K562 (cell line): ENCODE results near the gene TSC22D1. TPM values are rescaled to one million over a fixed set of nuclear protein-coding genes. Genes with fewer than 3 reads are reported as not detected.

Experiments used
- CCNT2 ChIP-seq: IDR thresholded peaks from 2 replicates; pipeline ENCODE4 v1.6.1; 2011; ENCODE audit warnings: borderline replicate concordance, low read depth, mild to moderate bottlenecking, moderate library complexity, mixed read lengths, low read length; ENCODE audit not compliant: insufficient read length; ENCODE audit errors: extremely low read depth
- E2F6 ChIP-seq, 2 experiments: IDR thresholded peaks; 2 replicates each; pipeline ENCODE4 v1.6.1; 2011; ENCODE audit warnings: borderline replicate concordance in 1 of 2, control low read depth in 1 of 2, low read depth in 1 of 2, low read length in 1 of 2, mild to moderate bottlenecking in 1 of 2, mixed read lengths in 1 of 2, moderate library complexity in 1 of 2; ENCODE audit not compliant: insufficient read depth in 1 of 2, insufficient read length in 1 of 2, poor library complexity in 1 of 2, severe bottlenecking in 1 of 2; ENCODE audit errors: extremely low read depth in 1 of 2
- EGR1 ChIP-seq: fragments of 450-650 bp; conservative IDR thresholded peaks from 2 replicates; pipeline ENCODE4 v1.6.1; 2017; ENCODE audit warnings: mild to moderate bottlenecking
- ETV5 ChIP-seq: sonication (generic); formaldehyde crosslinking; IDR thresholded peaks from 2 replicates; pipeline ENCODE4 v1.4.0; 2020; ENCODE audit warnings: low read depth, mild to moderate bottlenecking, missing genetic modification reagents
- MLX ChIP-seq, 2 experiments: fragments of 450-650 bp in 1 of 2; sonication (generic) in 1 of 2; formaldehyde crosslinking; conservative IDR thresholded peaks; 2 replicates each; pipeline versions ENCODE4 v1.4.0 to v1.8.1; 2020 to 2022; ENCODE audit warnings: mild to moderate bottlenecking in 1 of 2, missing genetic modification reagents in 1 of 2
- NRF1 ChIP-seq, 2 experiments: fragments of 450-650 bp; IDR thresholded peaks in 1 of 2; conservative IDR thresholded peaks in 1 of 2; 2 replicates each; pipeline ENCODE4 v1.6.1; 2014; ENCODE audit warnings: mild to moderate bottlenecking in 2 of 2
- POLR2B ChIP-seq: fragments of 450-650 bp; IDR thresholded peaks from 2 replicates; pipeline ENCODE4 v1.6.1; 2018; ENCODE audit warnings: low read depth; ENCODE audit not compliant: partially characterized antibody
- SOX6 ChIP-seq: fragments of 450-650 bp; IDR thresholded peaks from 2 replicates; pipeline ENCODE4 v1.6.1; 2014; ENCODE audit warnings: mild to moderate bottlenecking
- ZNF398 ChIP-seq: fragments of 250-450 bp; sonication (Bioruptor Pico); IDR thresholded peaks from 2 replicates; pipeline ENCODE4 v1.8.0; 2021; ENCODE audit warnings: moderate library complexity, mild to moderate bottlenecking, inconsistent platforms
- ZNF512 ChIP-seq: IDR thresholded peaks from 2 replicates; pipeline ENCODE4 v1.6.1; 2016; ENCODE audit warnings: missing genetic modification characterization, missing compliant biosample characterization
- ZNF644 ChIP-seq: fragments of 200-800 bp; sonication (Bioruptor generic); IDR thresholded peaks from 2 replicates; pipeline ENCODE4 v1.6.1; 2016; ENCODE audit warnings: low read depth, missing genetic modification characterization, missing compliant biosample characterization
- polyA plus RNA-seq, 8 experiments: library from polyadenylated mRNA; depleted of rRNA in 4 of 8; stranded (reverse) in 5 of 8; unstranded in 3 of 8; fragments of >200 nt; fragmentation: Nextera tagmentation in 2 of 8; fragmentation: Illumina TruSeq in 1 of 8; extraction: Ambion mirVana in 2 of 8; extraction: Trizol in 1 of 8; gene quantifications; 2 replicates each; pipeline versions ENCODE4 v1.2.1 to v1.2.3, GENCODE V29; 2011 to 2014; ENCODE audit warnings: inconsistent platforms in 1 of 8, missing spikeins in 1 of 8
- total RNA-seq, 7 experiments: library from RNA; depleted of rRNA in 6 of 7; stranded (reverse); fragments of >200 nt in 6 of 7; fragmentation: Illumina TruSeq in 2 of 7; extraction: Trizol in 2 of 7; gene quantifications; 2 replicates each; pipeline versions ENCODE4 v1.2.1 to v1.2.3, GENCODE V29; 2011 to 2021; ENCODE audit warnings: low replicate concordance in 1 of 7

Gene TSC22D1
- total and polyA plus RNA-seq, 9 of the 15 experiments (the other 6 are each of a cell fraction or from before 2014, with no cell fraction given), result 2.6 to 19.8 (median 8.4) TPM

- TF ChIP-seq NRF1 (conservative IDR thresholded peaks at IDR 0.05 in 1 of 2, IDR thresholded peaks at IDR 0.05 in 1 of 2) (peak in 1 of 2 experiments; percentile 31; a peak in 2 of 4 replicates), ZNF398 (no peak), ZNF644 (no peak), CCNT2 (peak; percentile 44), EGR1 (0 out of 2 replicates have a peak, but pooled peaks have one; percentile 20), SOX6 (0 out of 2 replicates have a peak, but pooled peaks have one; percentile 14), MLX (CRISPR knock-in tag; conservative IDR thresholded peaks at IDR 0.05) (no peak), POLR2B (no peak), ZNF512 (tag) (no peak), E2F6 (IDR thresholded peaks at IDR 0.05; ENCODE audit: borderline replicate concordance in 1 of 2, extremely low read depth in 1 of 2, insufficient read depth in 1 of 2, insufficient read length in 1 of 2, low read depth in 1 of 2, low read length in 1 of 2, poor library complexity in 1 of 2, severe bottlenecking in 1 of 2) (peak in 1 of 2 experiments; percentile 52), ETV5 (CRISPR knock-in tag) (no peak)
Measured at GRCh38 chr13:44435142-44435918, 140.8 kb downstream of the TSC22D1 start (continued).
